ENCODE data around the gene CTDSPL2. TPM values are rescaled to one million over a fixed set of nuclear protein-coding genes. Genes with fewer than 3 reads are reported as not detected.

CTDSPL2 gene
- total and polyA plus RNA-seq, 2 of the 4 experiments (the other 2 are of a cell fraction) = 17.3 to 47.3 TPM

DNA sequence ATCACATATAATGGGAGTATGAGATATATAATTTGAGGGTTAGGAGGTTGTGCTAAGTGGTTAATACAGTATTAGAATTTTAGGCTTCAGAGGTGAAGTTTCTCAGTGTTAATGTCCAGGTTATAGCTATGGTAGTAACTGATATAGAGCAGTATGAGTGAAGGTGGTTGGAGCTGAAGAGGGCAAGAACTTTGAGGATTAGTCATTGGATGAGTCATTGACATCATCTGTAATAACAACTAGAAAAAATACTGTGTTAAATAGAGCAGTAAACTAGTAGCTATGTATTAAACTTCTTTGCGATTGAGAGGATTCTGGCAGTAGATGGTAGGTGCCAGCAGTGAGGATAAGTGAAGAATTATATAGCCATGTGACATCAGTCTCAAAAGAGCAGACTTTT is 62.0 kb downstream of the CTDSPL2 start:
- H3K27me3 ChIP-seq (ENCODE audit: control insufficient read depth, insufficient read depth, low read length) = no peaks in the 10 kb centered on the region
- DNase-seq (peak; percentile 94), ATAC-seq (ENCODE audit: low read depth) (peak; percentile 93)
- TF ChIP-seq POLR2A (IDR thresholded peaks at IDR 0.05; ENCODE audit: low read depth, low read length) = no peak
- TF ChIP-seq FOS (IDR thresholded peaks at IDR 0.05; ENCODE audit: low read depth, low read length) = peak; percentile 97
- no peak for TF ChIP-seq MAZ (IDR thresholded peaks at IDR 0.05; ENCODE audit: borderline replicate concordance, low read depth, low read length)
- no peak for TF ChIP-seq RCOR1 (IDR thresholded peaks at IDR 0.05; ENCODE audit: insufficient replicate concordance, low read length)
- TF ChIP-seq, protein P1, sequence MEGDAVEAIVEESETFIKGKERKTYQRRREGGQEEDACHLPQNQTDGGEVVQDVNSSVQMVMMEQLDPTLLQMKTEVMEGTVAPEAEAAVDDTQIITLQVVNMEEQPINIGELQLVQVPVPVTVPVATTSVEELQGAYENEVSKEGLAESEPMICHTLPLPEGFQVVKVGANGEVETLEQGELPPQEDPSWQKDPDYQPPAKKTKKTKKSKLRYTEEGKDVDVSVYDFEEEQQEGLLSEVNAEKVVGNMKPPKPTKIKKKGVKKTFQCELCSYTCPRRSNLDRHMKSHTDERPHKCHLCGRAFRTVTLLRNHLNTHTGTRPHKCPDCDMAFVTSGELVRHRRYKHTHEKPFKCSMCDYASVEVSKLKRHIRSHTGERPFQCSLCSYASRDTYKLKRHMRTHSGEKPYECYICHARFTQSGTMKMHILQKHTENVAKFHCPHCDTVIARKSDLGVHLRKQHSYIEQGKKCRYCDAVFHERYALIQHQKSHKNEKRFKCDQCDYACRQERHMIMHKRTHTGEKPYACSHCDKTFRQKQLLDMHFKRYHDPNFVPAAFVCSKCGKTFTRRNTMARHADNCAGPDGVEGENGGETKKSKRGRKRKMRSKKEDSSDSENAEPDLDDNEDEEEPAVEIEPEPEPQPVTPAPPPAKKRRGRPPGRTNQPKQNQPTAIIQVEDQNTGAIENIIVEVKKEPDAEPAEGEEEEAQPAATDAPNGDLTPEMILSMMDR (conservative IDR thresholded peaks at IDR 0.05; ENCODE audit: low read depth, low read length) = no peak
- TF ChIP-seq RAD21 (IDR thresholded peaks at IDR 0.05; ENCODE audit: low read length) = no peak
- no peak for TF ChIP-seq CEBPB (IDR thresholded peaks at IDR 0.05; ENCODE audit: low read depth, low read length)
- no peak for TF ChIP-seq MAFK (IDR thresholded peaks at IDR 0.05; ENCODE audit: low read depth, low read length)
- peak; percentile 66; the same call in 1 of the 2 replicates for TF ChIP-seq BHLHE40 (IDR thresholded peaks at IDR 0.05; ENCODE audit: low read depth, low read length)
- peak overlapping the region; percentile 81; the same call in 1 of the 2 replicates for H3K23ac ChIP-seq (ENCODE audit: low read depth, low read length)
- peak overlapping the region; percentile 90; the same call in 1 of the 3 replicates for H2BK15ac ChIP-seq (ENCODE audit: low read depth, low read length)
- H3K56ac ChIP-seq (ENCODE audit: extremely low read depth, insufficient read depth, low read length) = peak overlapping the region; percentile 57; the same call in 1 of the 2 replicates
- H3K4ac ChIP-seq (ENCODE audit: low read depth, low read length) = no peak overlapping the region; the same call in 1 of the 2 replicates
- H3K4me3 ChIP-seq (ENCODE audit: insufficient read depth, low read depth, low read length) = no peak overlapping the region
- H4K5ac ChIP-seq (ENCODE audit: low read depth, low read length) = no peak overlapping the region
- peak overlapping the region; percentile 97; the same call in 1 of the 2 replicates for H2BK20ac ChIP-seq (ENCODE audit: low read depth, low read length)
- H3K36me3 ChIP-seq (ENCODE audit: control insufficient read depth, insufficient read depth, low read length) = peaks cover 8% of the 10 kb centered on the region
- no TSS peak for BruUV-seq (replicated peaks)
- H3K9me3 ChIP-seq (ENCODE audit: control insufficient read depth, insufficient read depth, low read length) = no peaks in the 10 kb centered on the region
- H3K4me2 ChIP-seq (ENCODE audit: low read depth, low read length) = peak overlapping the region; percentile 63; the same call in 1 of the 2 replicates
- peak overlapping the region; percentile 95 for H2BK120ac ChIP-seq (ENCODE audit: low read depth, low read length)
- H2AK9ac ChIP-seq (replicated peaks; ENCODE audit: low read depth, low read length, poor library complexity) = no peak overlapping the region
- H3K79me1 ChIP-seq (ENCODE audit: low read depth in 1 of 2, low read length in 2 of 2) = peaks cover 23 to 48% of the 10 kb centered on the region in 2 experiments
- no peak overlapping the region for H3K9ac ChIP-seq (ENCODE audit: low read depth, low read length)
- peaks cover 7% of the 10 kb centered on the region for H3K9me1 ChIP-seq (ENCODE audit: insufficient read depth, low read length)
- ChIA-PET CTCF (interaction anchor here (0.5 to 0.6 kb wide), 2 partner anchors 40 to 103 kb away, joined by 3 read pairs; no protein-coding TSS in a partner anchor), POLR2A (ENCODE audit: unreplicated experiment) (interaction anchor here (0.7 kb wide), 1 partner anchor 18 kb away, joined by 5 read pairs; no protein-coding TSS in a partner anchor)
- dilution Hi-C loops (cut with HindIII; ENCODE audit: low sequenced_read_pairs, unreplicated experiment) (no loop called here), in situ Hi-C loops (cut with MboI; ENCODE audit: low sequenced_read_pairs) (no loop called here), intact Hi-C loops (cut with micrococcal nuclease) (no loop called here)
- peaks cover 15% of the 10 kb centered on the region; the same call in 1 of the 2 replicates for H4K20me1 ChIP-seq (ENCODE audit: insufficient read depth, low read length)
- peak overlapping the region; percentile 74; the same call in 1 of the 2 replicates for H3K18ac ChIP-seq (ENCODE audit: low read depth, low read length)
- WGBS, 2 experiments (ENCODE audit: extremely low coverage in 2 of 2, insufficient read length in 1 of 2) = 17% methylated on average over 1 of the region's 1 CpG; no CpG with 5 or more reads in 1 of the 2 experiments
- H3K27ac ChIP-seq (ENCODE audit: insufficient read depth, low read length) = no peak overlapping the region
- no peak overlapping the region for H4K91ac ChIP-seq (ENCODE audit: insufficient read depth, low read depth, low read length)
- H2BK5ac ChIP-seq (ENCODE audit: low read depth, low read length, poor library complexity, severe bottlenecking) = peak overlapping the region; percentile 98
- H4K8ac ChIP-seq (ENCODE audit: low read depth in 2 of 2, low read length in 2 of 2) = no peak overlapping the region
- no peak overlapping the region; the same call in 1 of the 2 replicates for H2AK5ac ChIP-seq (ENCODE audit: low read depth, low read length)
- peaks cover 6% of the 10 kb centered on the region for H3K4me1 ChIP-seq (ENCODE audit: control insufficient read depth, insufficient read depth, low read length)
- no peak overlapping the region for H3K14ac ChIP-seq (replicated peaks; ENCODE audit: low read depth, low read length)
- H2AFZ ChIP-seq (replicated peaks; ENCODE audit: low read length, poor library complexity) = no peak overlapping the region

Measured in IMR-90 (cell line).